A549 (cell line): ENCODE data around the gene MAP3K21. TPM values are rescaled to one million over a fixed set of nuclear protein-coding genes. Genes with fewer than 3 reads are reported as not detected.
A peak's percentile ranks its signal among the peaks of the same experiment; 100 is the strongest.

Source experiments
- ATAC-seq, 2 experiments: fragments of 200-7000 bp in 1 of 2; fragments of >200 bp in 1 of 2; cut with Nextera tagmentation in 1 of 2; cut with Tn5 transposase in 1 of 2; 3 replicates each; pipeline versions ENCODE4 v1.8.0 to v1.9.1; 2018 to 2020; ENCODE audit warnings: mild to moderate bottlenecking in 1 of 2, moderate library complexity in 1 of 2
- CTCF ChIA-PET: fragments of 300-600 bp; sonication (Branson Sonifier 250); formaldehyde crosslinking; extraction: SDS; loops from one replicate; lab custom pipeline; 2021; ENCODE audit warnings: antibody characterized with exemption, inconsistent platforms; lab: Yijun Ruan, JAX
- POLR2A ChIA-PET: fragments of 350-600 bp; formaldehyde crosslinking; extraction: SDS; loops from one replicate; lab custom pipeline; 2021; ENCODE audit warnings: antibody characterized with exemption, inconsistent platforms; lab: Yijun Ruan, JAX
- DNase-seq, 2 experiments: peaks; one replicate each; pipeline versions ENCODE4 v3.0.0 to v3.0.0-alpha.2; 2011 to 2016; ENCODE audit warnings: low read depth in 1 of 2, low spot score in 1 of 2
- FAIRE-seq: peaks from 2 replicates; lab custom pipeline; 2011; peaks lifted over from hg19 to GRCh38; lab: Jason Lieb, UNC
- H3K27ac ChIP-seq, 2 experiments: fragments of >200 bp; sonication (Bioruptor Twin); formaldehyde crosslinking; 3 replicates each; pipeline ENCODE4 v1.5.1; 2016 to 2017
- H3K4me1 ChIP-seq: fragments of >200 bp; sonication (Bioruptor Twin); formaldehyde crosslinking; 3 replicates; pipeline ENCODE4 v1.6.1; 2016
- H3K4me2 ChIP-seq: fragments of >200 bp; sonication (Bioruptor Twin); formaldehyde crosslinking; 3 replicates; pipeline ENCODE4 v1.6.1; 2016
- H3K4me3 ChIP-seq: fragments of >200 bp; sonication (Bioruptor Twin); formaldehyde crosslinking; 3 replicates; pipeline ENCODE4 v1.5.1; 2016
- H3K9me3 ChIP-seq: fragments of >200 bp; sonication (Bioruptor Twin); formaldehyde crosslinking; 3 replicates; pipeline ENCODE4 v1.6.1; 2016
- CHD4 ChIP-seq: fragments of 200-600 bp; sonication (generic); IDR thresholded peaks from 2 replicates; pipeline ENCODE4 v1.6.1; 2016; ENCODE audit warnings: antibody characterized with exemption, mild to moderate bottlenecking, borderline replicate concordance
- FOXS1 ChIP-seq: fragments of 250-450 bp; sonication (Bioruptor Pico); IDR thresholded peaks from 2 replicates; pipeline ENCODE4 v1.5.0; 2020; ENCODE audit warnings: mild to moderate bottlenecking, moderate library complexity
- HOXB5 ChIP-seq: fragments of 250-450 bp; sonication (Bioruptor Pico); IDR thresholded peaks from 2 replicates; pipeline ENCODE4 v1.5.0; 2020; ENCODE audit warnings: mild to moderate bottlenecking, moderate library complexity
- MAFK ChIP-seq: fragments of 450-650 bp; IDR thresholded peaks from 2 replicates; pipeline ENCODE4 v1.6.1; 2014; ENCODE audit not compliant: partially characterized antibody
- PHF8 ChIP-seq: fragments of 200-600 bp; sonication (generic); IDR thresholded peaks from 2 replicates; pipeline ENCODE4 v1.6.1; 2016; ENCODE audit warnings: low read depth, mild to moderate bottlenecking, antibody characterized with exemption, moderate library complexity, borderline replicate concordance
- RAD21 ChIP-seq, 2 experiments: fragments of >200 bp in 1 of 2; sonication (Bioruptor Twin) in 1 of 2; formaldehyde crosslinking in 1 of 2; IDR thresholded peaks in 1 of 2; conservative IDR thresholded peaks in 1 of 2; 2 replicates in 1 of 2; 3 replicates in 1 of 2; pipeline ENCODE4 v1.6.1; 2012 to 2018; ENCODE audit warnings: inconsistent platforms in 1 of 2
- RCOR1 ChIP-seq: fragments of 150-350 bp; IDR thresholded peaks from 2 replicates; pipeline ENCODE4 v1.6.1; 2014; ENCODE audit warnings: antibody characterized with exemption, low read length, low read depth
- RFX5 ChIP-seq: fragments of 450-650 bp; IDR thresholded peaks from 2 replicates; pipeline ENCODE4 v1.7.1; 2014; ENCODE audit warnings: antibody characterized with exemption, mild to moderate bottlenecking, moderate library complexity
- SMC3 ChIP-seq: fragments of >200 bp; sonication (Bioruptor Twin); formaldehyde crosslinking; IDR thresholded peaks from 3 replicates; pipeline ENCODE4 v1.6.1; 2018; ENCODE audit warnings: inconsistent platforms
- ZC3H11A ChIP-seq: fragments of 450-650 bp; IDR thresholded peaks from 2 replicates; pipeline ENCODE4 v1.6.1; 2014; ENCODE audit warnings: antibody characterized with exemption, mild to moderate bottlenecking
- ZSCAN20 ChIP-seq: fragments of 250-450 bp; sonication (Bioruptor Pico); IDR thresholded peaks from 2 replicates; pipeline ENCODE4 v1.8.0; 2022; ENCODE audit warnings: mild to moderate bottlenecking, moderate library complexity
- WGBS: methylation state at CpG from one replicate; pipeline ENCODE4 v1.1.6; 2017; ENCODE audit errors: missing lambda C conversion rate; 5-methylcytosine and 5-hydroxymethylcytosine counted together
- polyA plus RNA-seq, 4 experiments: library from polyadenylated mRNA; depleted of rRNA in 3 of 4; stranded (reverse); fragments of >200 nt; fragmentation: RNase III in 1 of 4; extraction: RNeasy Plus Mini Kit Qiagen cat#74134 plus additional on column Dnase treatment in 1 of 4; gene quantifications; 2 replicates in 3 of 4; 3 replicates in 1 of 4; pipeline ENCODE4 v1.2.3, GENCODE V29; 2011 to 2017
- TF ChIP-seq, protein P1 (sequence below): fragments of >200 bp; sonication (Bioruptor Twin); formaldehyde crosslinking; IDR thresholded peaks from 2 replicates; pipeline ENCODE4 v1.6.1; 2016
- TF ChIP-seq, protein P2 (sequence below): fragments of >200 bp; sonication (Bioruptor Twin); formaldehyde crosslinking; IDR thresholded peaks from 3 replicates; pipeline ENCODE4 v1.6.1; 2016
- TF ChIP-seq, protein P3 (sequence below): fragments of >200 bp; sonication (Bioruptor Twin); formaldehyde crosslinking; IDR thresholded peaks from 3 replicates; pipeline ENCODE4 v1.5.1; 2016

MAP3K21 gene
- polyA plus RNA-seq, 2 of the 4 experiments (the other 2 are of a cell fraction): 14.4 to 26.9 TPM

DNA sequence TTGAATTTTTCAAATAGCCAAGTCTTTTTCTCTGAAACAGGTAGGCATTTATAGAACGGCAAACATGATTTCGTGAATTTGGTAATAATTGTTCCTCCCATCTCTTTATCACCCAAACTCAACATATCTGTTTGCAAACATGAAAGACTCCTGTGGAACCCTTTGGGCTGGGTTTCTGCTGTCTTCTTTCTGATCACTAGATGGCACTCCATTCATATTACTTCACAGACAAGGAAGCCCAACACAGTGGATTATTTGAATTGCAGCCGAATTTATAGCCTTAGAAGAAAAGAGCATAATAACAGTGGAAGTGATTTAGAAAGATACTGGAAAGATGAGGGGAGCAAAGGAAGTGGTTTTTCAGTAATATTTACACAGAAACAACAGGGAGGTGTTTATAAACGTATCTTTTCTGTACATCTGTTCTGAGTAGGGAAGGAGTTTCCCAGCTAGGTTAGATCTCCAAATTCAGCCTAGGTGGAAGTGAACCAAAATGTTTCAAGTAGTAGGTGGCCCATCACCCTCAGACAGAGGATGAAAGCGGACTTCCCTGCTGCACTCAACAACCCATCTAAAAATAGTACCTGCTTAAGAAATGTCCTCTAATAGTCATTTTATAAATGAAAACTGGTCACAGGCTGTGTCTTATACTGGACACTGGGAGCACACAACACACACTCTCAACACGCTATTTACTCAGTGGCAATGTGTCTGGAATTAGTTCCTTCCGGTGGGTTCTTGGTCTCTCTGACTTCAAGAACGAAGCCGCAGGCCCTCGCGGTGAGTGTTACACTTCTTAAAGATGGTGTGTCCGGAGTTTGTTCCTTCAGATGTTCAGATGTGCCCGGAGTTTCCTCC is 67.6 kb downstream of the MAP3K21 start:
- Histone ChIP-seq H3K9me3 (no peaks in the 10 kb centered on the region), H3K4me2 (peak overlapping the region; percentile 55), H3K27ac (peak overlapping the region in 1 of 2 experiments; percentile 62; a peak in 2 of 6 replicates), H3K4me1 (peaks cover 13% of the 10 kb centered on the region), H3K4me3 (no peak overlapping the region)
- CTCF ChIA-PET: interaction anchor here (0.6 to 4.6 kb wide), 19 partner anchors 12 to 935 kb away, joined by 3 to 33 read pairs (median 3); partner anchors contain the start of gene SLC35F3
- FAIRE-seq (peak; percentile 91), ATAC-seq (peak; percentile 96 to 97), DNase-seq (peak; percentile 61 to 70)
- POLR2A ChIA-PET: no interaction called here
- 59% methylated on average over 13 of the region's 13 CpGs for WGBS
- TF ChIP-seq SMC3: peak; percentile 85
- peak; percentile 91 to 92 for TF ChIP-seq RAD21 (conservative IDR thresholded peaks at IDR 0.05 in 1 of 2, IDR thresholded peaks at IDR 0.05 in 1 of 2)
- TF ChIP-seq, protein P1, sequence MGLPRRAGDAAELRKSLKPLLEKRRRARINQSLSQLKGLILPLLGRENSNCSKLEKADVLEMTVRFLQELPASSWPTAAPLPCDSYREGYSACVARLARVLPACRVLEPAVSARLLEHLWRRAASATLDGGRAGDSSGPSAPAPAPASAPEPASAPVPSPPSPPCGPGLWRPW: no peak
- TF ChIP-seq, protein P2, sequence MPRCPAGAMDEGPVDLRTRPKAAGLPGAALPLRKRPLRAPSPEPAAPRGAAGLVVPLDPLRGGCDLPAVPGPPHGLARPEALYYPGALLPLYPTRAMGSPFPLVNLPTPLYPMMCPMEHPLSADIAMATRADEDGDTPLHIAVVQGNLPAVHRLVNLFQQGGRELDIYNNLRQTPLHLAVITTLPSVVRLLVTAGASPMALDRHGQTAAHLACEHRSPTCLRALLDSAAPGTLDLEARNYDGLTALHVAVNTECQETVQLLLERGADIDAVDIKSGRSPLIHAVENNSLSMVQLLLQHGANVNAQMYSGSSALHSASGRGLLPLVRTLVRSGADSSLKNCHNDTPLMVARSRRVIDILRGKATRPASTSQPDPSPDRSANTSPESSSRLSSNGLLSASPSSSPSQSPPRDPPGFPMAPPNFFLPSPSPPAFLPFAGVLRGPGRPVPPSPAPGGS: no peak
- TF ChIP-seq RFX5: no peak
- TF ChIP-seq ZSCAN20: no peak
- no peak for TF ChIP-seq ZC3H11A
- TF ChIP-seq FOXS1: no peak
- no peak for TF ChIP-seq RCOR1
- TF ChIP-seq, protein P3, sequence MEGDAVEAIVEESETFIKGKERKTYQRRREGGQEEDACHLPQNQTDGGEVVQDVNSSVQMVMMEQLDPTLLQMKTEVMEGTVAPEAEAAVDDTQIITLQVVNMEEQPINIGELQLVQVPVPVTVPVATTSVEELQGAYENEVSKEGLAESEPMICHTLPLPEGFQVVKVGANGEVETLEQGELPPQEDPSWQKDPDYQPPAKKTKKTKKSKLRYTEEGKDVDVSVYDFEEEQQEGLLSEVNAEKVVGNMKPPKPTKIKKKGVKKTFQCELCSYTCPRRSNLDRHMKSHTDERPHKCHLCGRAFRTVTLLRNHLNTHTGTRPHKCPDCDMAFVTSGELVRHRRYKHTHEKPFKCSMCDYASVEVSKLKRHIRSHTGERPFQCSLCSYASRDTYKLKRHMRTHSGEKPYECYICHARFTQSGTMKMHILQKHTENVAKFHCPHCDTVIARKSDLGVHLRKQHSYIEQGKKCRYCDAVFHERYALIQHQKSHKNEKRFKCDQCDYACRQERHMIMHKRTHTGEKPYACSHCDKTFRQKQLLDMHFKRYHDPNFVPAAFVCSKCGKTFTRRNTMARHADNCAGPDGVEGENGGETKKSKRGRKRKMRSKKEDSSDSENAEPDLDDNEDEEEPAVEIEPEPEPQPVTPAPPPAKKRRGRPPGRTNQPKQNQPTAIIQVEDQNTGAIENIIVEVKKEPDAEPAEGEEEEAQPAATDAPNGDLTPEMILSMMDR: peak; percentile 92

DNA sequence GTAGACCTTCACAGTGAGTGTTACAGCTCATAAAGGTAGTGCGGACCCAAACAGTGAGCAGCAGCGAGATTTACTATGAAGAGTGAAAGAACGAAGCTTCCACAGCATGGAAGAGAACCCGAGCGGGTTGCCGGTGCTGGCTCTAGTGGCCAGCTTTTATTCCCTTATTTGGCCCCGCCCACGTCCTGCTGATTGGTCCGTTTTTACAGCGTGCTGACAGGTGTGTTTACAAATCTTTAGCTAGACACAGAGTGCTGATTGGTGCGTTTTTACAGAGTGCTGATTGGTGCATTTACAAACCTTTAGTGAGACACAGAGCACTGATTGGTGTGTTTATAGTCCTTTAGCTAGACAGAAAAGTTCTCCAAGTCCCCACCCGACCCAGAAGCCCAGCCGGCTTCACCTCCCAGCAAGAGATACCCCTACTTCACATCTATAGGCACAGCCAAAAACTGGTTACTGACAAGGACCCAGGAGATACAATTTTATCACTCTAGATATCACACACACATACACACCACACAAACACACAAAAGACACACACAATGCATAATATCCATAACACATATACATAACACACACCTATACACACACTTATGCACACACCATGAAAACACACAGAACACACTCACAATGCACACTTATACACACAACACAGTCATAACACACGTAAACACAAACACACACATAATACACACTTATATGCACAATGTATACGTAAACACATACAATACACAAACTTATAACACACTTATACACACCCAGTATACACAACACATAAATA is 68.5 kb downstream of the MAP3K21 start:
- Histone ChIP-seq H3K4me1 (peaks cover 10% of the 10 kb centered on the region), H3K4me3 (no peak overlapping the region), H3K27ac (no peak overlapping the region), H3K9me3 (no peaks in the 10 kb centered on the region), H3K4me2 (no peak overlapping the region)
- ChIA-PET POLR2A (no interaction called here), CTCF (interaction anchor here (0.6 to 4.6 kb wide), 19 partner anchors 9 to 934 kb away, joined by 3 to 33 read pairs (median 3); partner anchors contain the start of gene SLC35F3)
- DNase-seq (no peak), FAIRE-seq (peak; percentile 63), ATAC-seq (no peak)
- WGBS: 78% methylated on average over 15 of the region's 15 CpGs
- TF ChIP-seq HOXB5 (CRISPR knock-in tag) (no peak), MAFK (peak; percentile 29), RCOR1 (no peak)
- TF ChIP-seq, all 56 proteins: peak for 1

DNA sequence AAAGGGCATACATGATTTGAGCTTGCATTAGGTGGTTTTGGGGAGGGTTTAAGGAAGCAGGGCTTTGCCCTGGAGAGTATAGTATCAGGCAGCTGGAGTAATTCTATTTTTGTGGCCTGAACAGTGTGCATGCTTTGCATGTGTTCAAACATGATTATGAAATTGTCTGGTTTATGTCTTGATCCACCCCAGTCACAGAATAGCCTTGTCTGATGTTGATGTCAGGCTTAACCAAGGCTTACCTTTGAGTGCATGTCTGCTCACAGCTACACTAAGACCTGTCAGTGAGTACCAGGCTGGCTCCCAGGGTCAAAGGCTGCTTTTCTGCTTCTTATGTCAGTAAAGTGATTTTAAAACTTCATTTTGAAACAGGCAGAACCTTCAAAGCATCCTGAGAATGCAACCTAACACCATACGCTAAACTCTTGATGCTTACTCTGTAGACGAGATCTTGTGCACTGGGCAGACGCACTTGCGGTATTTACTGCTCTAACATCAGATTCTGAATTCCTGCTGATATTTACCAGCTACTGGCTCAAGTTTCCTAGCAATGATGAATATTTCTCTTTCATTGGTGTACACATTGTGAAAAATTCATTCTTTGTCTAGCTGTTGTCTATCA is 78.9 kb downstream of the MAP3K21 start:
- H3K4me3 ChIP-seq: no peak overlapping the region
- H3K27ac ChIP-seq: no peak overlapping the region
- H3K9me3 ChIP-seq: peaks cover 6% of the 10 kb centered on the region; the same call in 2 of the 3 replicates
- CTCF ChIA-PET: interaction anchor here (2.0 kb wide), 1 partner anchor 11 kb away, joined by 5 read pairs; no protein-coding TSS in a partner anchor
- FAIRE-seq (no peak), ATAC-seq (no peak), DNase-seq (no peak)
- H3K4me2 ChIP-seq: no peak overlapping the region
- H3K4me1 ChIP-seq: no peaks in the 10 kb centered on the region
- POLR2A ChIA-PET: no interaction called here
- whole genome bisulfite sequencing: 86% methylated on average over 4 of the region's 4 CpGs
- no peak for TF ChIP-seq PHF8
- TF ChIP-seq MAFK: no peak
- no peak for TF ChIP-seq CHD4
- TF ChIP-seq ZSCAN20: no peak
- no peak for TF ChIP-seq RCOR1
- TF ChIP-seq, protein P2: no peak
- TF ChIP-seq, all 56 proteins: peak for 0
